Measurements from ENCODE around the gene ETFA.

Gene ETFA

GRCh38 chr15:76311100-76311953 lies at the start of gene ETFA (continued):
- no peak for TF ChIP-seq REST (tag by site-specific recombination; IDR thresholded peaks at IDR 0.05)
- peak; percentile 39; the same call in 1 of the 2 replicates for TF ChIP-seq CTCF (tag by site-specific recombination; IDR thresholded peaks at IDR 0.05)
- no peak for TF ChIP-seq ZSCAN18 (tag by site-specific recombination; IDR thresholded peaks at IDR 0.05)
- no peak for TF ChIP-seq ZNF214 (tag by site-specific recombination; IDR thresholded peaks at IDR 0.05; ENCODE audit: borderline replicate concordance)
- no peak for TF ChIP-seq ZNF623 (tag by site-specific recombination; IDR thresholded peaks at IDR 0.05)
- TF ChIP-seq ZBTB17 (tag by site-specific recombination; IDR thresholded peaks at IDR 0.05): peak; percentile 83
- TF ChIP-seq KLF9 (tag by site-specific recombination; IDR thresholded peaks at IDR 0.05; ENCODE audit: low read depth): no peak
- peak; percentile 92 for TF ChIP-seq ZBTB48 (tag by site-specific recombination; IDR thresholded peaks at IDR 0.05)
- peak; percentile 98 for TF ChIP-seq ZNF335 (tag by site-specific recombination; conservative IDR thresholded peaks at IDR 0.05)
- no peak for TF ChIP-seq ZFHX2 (tag by site-specific recombination; conservative IDR thresholded peaks at IDR 0.05)
- no peak for TF ChIP-seq ZNF175 (tag by site-specific recombination; IDR thresholded peaks at IDR 0.05)
- TF ChIP-seq KLF1 (tag by site-specific recombination; IDR thresholded peaks at IDR 0.05): peak; percentile 47
- peak; percentile 80 for TF ChIP-seq ZNF600 (tag by site-specific recombination; IDR thresholded peaks at IDR 0.05)
- no peak for TF ChIP-seq SCRT2 (tag by site-specific recombination; IDR thresholded peaks at IDR 0.05)
- no peak for TF ChIP-seq ZNF596 (tag by site-specific recombination; IDR thresholded peaks at IDR 0.05)
- no peak for TF ChIP-seq ZNF433 (tag by site-specific recombination; IDR thresholded peaks at IDR 0.05; ENCODE audit: low read depth)
- no peak for TF ChIP-seq ZFP41 (tag by site-specific recombination; IDR thresholded peaks at IDR 0.05; ENCODE audit: borderline replicate concordance)
- no peak for TF ChIP-seq ZNF677 (tag by site-specific recombination; IDR thresholded peaks at IDR 0.05)
- TF ChIP-seq PRDM2 (tag by site-specific recombination; IDR thresholded peaks at IDR 0.05; ENCODE audit: borderline replicate concordance): no peak
- TF ChIP-seq GFI1B (tag by site-specific recombination; IDR thresholded peaks at IDR 0.05): no peak
- TF ChIP-seq ZNF747 (tag by site-specific recombination; IDR thresholded peaks at IDR 0.05): no peak
- TF ChIP-seq ZNF544 (tag by site-specific recombination; IDR thresholded peaks at IDR 0.05): no peak
- no peak for TF ChIP-seq ZNF521 (tag by site-specific recombination; IDR thresholded peaks at IDR 0.05)
- TF ChIP-seq ZBTB1 (tag by site-specific recombination; IDR thresholded peaks at IDR 0.05): peak; percentile 63; the same call in 1 of the 2 replicates
- peak; percentile 66; the same call in 1 of the 2 replicates for TF ChIP-seq ZNF362 (tag by site-specific recombination; IDR thresholded peaks at IDR 0.05)
- TF ChIP-seq GLIS1 (tag by site-specific recombination; IDR thresholded peaks at IDR 0.05): peak; percentile 65; the same call in 1 of the 2 replicates

Data from HEK293 (cell line).